Measurements from ENCODE around the gene KLHDC4.
A peak's percentile ranks its signal among the peaks of the same experiment; 100 is the strongest.
"Not testable (repeated sequence)": the region's sequence is repeated elsewhere in the genome, so short reads cannot be mapped to it uniquely, and the experiment has no call there.

Gene KLHDC4

GRCh38 chr16:87784812-87785211 lies 19.0 kb upstream of the KLHDC4 start:
- peaks cover 3% of the 10 kb centered on the region for H3K27me3 ChIP-seq (ENCODE audit: insufficient read depth, insufficient read length)
- DNase-seq (ENCODE audit: low read depth, low spot score): no peak
- peaks cover 5% of the 10 kb centered on the region for H3K4me1 ChIP-seq (ENCODE audit: insufficient read depth, insufficient read length)
- H3K9me3 ChIP-seq (ENCODE audit: insufficient read depth, low read length): no peaks in the 10 kb centered on the region
- no peak overlapping the region for H3K4me3 ChIP-seq (ENCODE audit: insufficient read length, low read depth)
- H3K36me3 ChIP-seq (ENCODE audit: insufficient read depth, insufficient read length, low read length): no peaks in the 10 kb centered on the region
- no peak for TF ChIP-seq YY1 (IDR thresholded peaks at IDR 0.05; ENCODE audit: insufficient read depth, insufficient read length)
- no peak for TF ChIP-seq ZNF274 (IDR thresholded peaks at IDR 0.05; ENCODE audit: low read depth, low read length)
- TF ChIP-seq SUZ12 (IDR thresholded peaks at IDR 0.05; ENCODE audit: extremely low read depth, insufficient read depth, insufficient read length): no peak
- H3K9ac ChIP-seq (ENCODE audit: insufficient read length, low read depth): no peak overlapping the region

- peaks cover 13% of the 10 kb centered on the region for H3K4me1 ChIP-seq (ENCODE audit: insufficient read depth, insufficient read length)
- no peak for DNase-seq (ENCODE audit: low read depth, low spot score)
- no peaks in the 10 kb centered on the region for H3K36me3 ChIP-seq (ENCODE audit: insufficient read depth, insufficient read length, low read length)
- H3K4me3 ChIP-seq (ENCODE audit: insufficient read length, low read depth): no peak overlapping the region
- H3K9ac ChIP-seq (ENCODE audit: insufficient read length, low read depth): no peak overlapping the region
- H3K27me3 ChIP-seq (ENCODE audit: insufficient read depth, insufficient read length): peaks cover 3% of the 10 kb centered on the region
- H3K9me3 ChIP-seq (ENCODE audit: insufficient read depth, low read length): no peaks in the 10 kb centered on the region
- TF ChIP-seq SUZ12 (IDR thresholded peaks at IDR 0.05; ENCODE audit: extremely low read depth, insufficient read depth, insufficient read length) (no peak), ZNF274 (IDR thresholded peaks at IDR 0.05; ENCODE audit: low read depth, low read length) (no peak), YY1 (IDR thresholded peaks at IDR 0.05; ENCODE audit: insufficient read depth, insufficient read length) (no peak)
Observed at GRCh38 chr16:87782033-87782432, 16.2 kb upstream of the KLHDC4 start.

DNA sequence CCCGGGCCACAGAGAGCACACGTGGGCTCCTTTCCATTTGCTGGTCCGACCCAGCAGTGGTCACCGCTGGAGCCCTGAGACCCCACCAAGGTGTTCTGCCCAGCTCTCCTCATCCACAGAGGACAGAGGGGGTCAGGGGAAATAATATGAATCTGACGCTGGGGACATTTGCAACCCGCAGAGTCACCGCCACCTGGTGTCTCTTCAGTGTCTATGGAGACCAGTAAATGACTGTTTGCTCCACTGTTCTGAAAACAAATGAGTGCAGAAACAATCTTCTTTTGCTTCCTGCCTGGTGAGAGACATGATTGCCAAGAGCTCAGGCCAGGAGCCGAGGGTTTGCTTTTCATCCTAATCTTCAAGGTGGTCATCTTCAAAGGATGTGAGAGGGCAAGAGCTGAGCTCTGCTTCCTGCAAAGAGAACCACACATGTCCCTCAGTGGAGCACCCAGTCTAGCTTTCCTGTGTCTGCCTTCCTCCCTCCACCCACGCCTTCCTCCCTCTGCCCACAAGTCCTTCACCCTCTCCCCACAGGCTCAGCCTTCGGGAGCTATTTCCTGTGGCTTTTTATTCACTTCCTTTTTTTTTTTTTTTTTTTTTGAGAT lies 14.7 kb upstream of the KLHDC4 start:
- no peak overlapping the region for H3K4me3 ChIP-seq (ENCODE audit: insufficient read length, low read depth)
- no peak for DNase-seq (ENCODE audit: low read depth, low spot score)
- H3K9ac ChIP-seq (ENCODE audit: insufficient read length, low read depth): no peak overlapping the region
- no peaks in the 10 kb centered on the region for H3K9me3 ChIP-seq (ENCODE audit: insufficient read depth, low read length)
- H3K4me1 ChIP-seq (ENCODE audit: insufficient read depth, insufficient read length): peaks cover 13% of the 10 kb centered on the region
- H3K36me3 ChIP-seq (ENCODE audit: insufficient read depth, insufficient read length, low read length): no peaks in the 10 kb centered on the region
- TF ChIP-seq ZNF274 (IDR thresholded peaks at IDR 0.05; ENCODE audit: low read depth, low read length) (no peak), SUZ12 (IDR thresholded peaks at IDR 0.05; ENCODE audit: extremely low read depth, insufficient read depth, insufficient read length) (no peak), YY1 (IDR thresholded peaks at IDR 0.05; ENCODE audit: insufficient read depth, insufficient read length) (no peak)
- H3K27me3 ChIP-seq (ENCODE audit: insufficient read depth, insufficient read length): peaks cover 3% of the 10 kb centered on the region

- Histone ChIP-seq H3K4me1 (ENCODE audit: insufficient read depth, insufficient read length) (peaks cover 8% of the 10 kb centered on the region), H3K9ac (ENCODE audit: insufficient read length, low read depth) (peak overlapping the region; percentile 58), H3K36me3 (ENCODE audit: insufficient read depth, insufficient read length, low read length) (no peaks in the 10 kb centered on the region), H3K9me3 (ENCODE audit: insufficient read depth, low read length) (no peaks in the 10 kb centered on the region), H3K4me3 (ENCODE audit: insufficient read length, low read depth) (no peak overlapping the region), H3K27me3 (ENCODE audit: insufficient read depth, insufficient read length) (peaks cover 3% of the 10 kb centered on the region)
- peak; percentile 95 for DNase-seq (ENCODE audit: low read depth, low spot score)
- TF ChIP-seq ZNF274 (IDR thresholded peaks at IDR 0.05; ENCODE audit: low read depth, low read length) (no peak), YY1 (IDR thresholded peaks at IDR 0.05; ENCODE audit: insufficient read depth, insufficient read length) (no peak), SUZ12 (IDR thresholded peaks at IDR 0.05; ENCODE audit: extremely low read depth, insufficient read depth, insufficient read length) (no peak)
Observed at GRCh38 chr16:87778830-87779579, 13.2 kb upstream of the KLHDC4 start.

DNA sequence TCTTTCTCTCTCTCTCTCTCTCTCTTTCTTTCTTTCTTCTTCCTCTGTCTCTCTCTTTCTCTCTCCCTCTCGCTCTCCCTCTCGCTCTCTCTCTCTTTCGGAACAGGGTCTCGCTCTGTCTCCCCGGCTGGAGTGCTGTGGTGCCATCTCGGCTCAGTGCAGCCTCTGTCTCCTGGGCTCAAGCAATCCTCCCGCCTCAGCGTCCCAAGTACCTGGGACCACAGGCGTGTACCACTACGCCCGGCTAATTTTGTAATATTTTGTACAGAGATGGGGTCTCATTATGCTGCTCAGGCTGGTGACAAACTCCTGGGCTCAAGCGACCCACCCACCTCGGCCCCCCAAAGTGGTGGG lies 12.7 kb upstream of the KLHDC4 start:
- TF ChIP-seq SUZ12 (IDR thresholded peaks at IDR 0.05; ENCODE audit: extremely low read depth, insufficient read depth, insufficient read length) (no peak), ZNF274 (IDR thresholded peaks at IDR 0.05; ENCODE audit: low read depth, low read length) (no peak), YY1 (IDR thresholded peaks at IDR 0.05; ENCODE audit: insufficient read depth, insufficient read length) (no peak)
- H3K27me3 ChIP-seq (ENCODE audit: insufficient read depth, insufficient read length): no peaks in the 10 kb centered on the region
- no peaks in the 10 kb centered on the region for H3K9me3 ChIP-seq (ENCODE audit: insufficient read depth, low read length)
- peaks cover 8% of the 10 kb centered on the region for H3K4me1 ChIP-seq (ENCODE audit: insufficient read depth, insufficient read length)
- H3K9ac ChIP-seq (ENCODE audit: insufficient read length, low read depth): peak overlapping the region; percentile 58
- no peak for DNase-seq (ENCODE audit: low read depth, low spot score)
- no peak overlapping the region for H3K4me3 ChIP-seq (ENCODE audit: insufficient read length, low read depth)
- no peaks in the 10 kb centered on the region for H3K36me3 ChIP-seq (ENCODE audit: insufficient read depth, insufficient read length, low read length)

DNA sequence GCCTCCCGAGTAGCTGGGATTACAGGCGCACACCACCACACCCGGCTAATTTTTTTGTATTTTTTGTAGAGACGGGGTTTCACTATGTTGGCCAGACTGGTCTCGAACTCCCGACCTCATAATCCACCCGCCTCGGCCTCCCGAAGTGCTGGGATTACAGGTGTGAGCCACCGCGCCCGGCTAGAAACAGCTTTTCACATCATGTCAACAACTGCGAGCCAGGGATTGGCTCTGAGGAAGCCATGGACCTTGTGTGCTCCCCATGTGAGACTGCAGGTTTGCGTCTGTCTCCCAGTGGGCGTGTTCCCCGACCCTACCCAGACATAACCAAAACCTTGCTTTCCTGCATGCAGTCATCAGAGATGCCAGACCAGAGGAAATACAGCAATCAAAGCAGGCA lies 8.1 kb upstream of the KLHDC4 start:
- not testable (repeated sequence) for H3K4me3 ChIP-seq (ENCODE audit: insufficient read length, low read depth); H3K36me3 ChIP-seq (ENCODE audit: insufficient read depth, insufficient read length, low read length); H3K4me1 ChIP-seq (ENCODE audit: insufficient read depth, insufficient read length); DNase-seq (ENCODE audit: low read depth, low spot score); H3K27me3 ChIP-seq (ENCODE audit: insufficient read depth, insufficient read length); H3K9me3 ChIP-seq (ENCODE audit: insufficient read depth, low read length); H3K9ac ChIP-seq (ENCODE audit: insufficient read length, low read depth)

GRCh38 chr16:87767456-87767855 lies 1.7 kb upstream of the KLHDC4 start:
- peaks cover 25% of the 10 kb centered on the region for H3K36me3 ChIP-seq (ENCODE audit: insufficient read depth, insufficient read length, low read length)
- H3K4me1 ChIP-seq (ENCODE audit: insufficient read depth, insufficient read length); H3K9me3 ChIP-seq (ENCODE audit: insufficient read depth, low read length); H3K4me3 ChIP-seq (ENCODE audit: insufficient read length, low read depth); H3K27me3 ChIP-seq (ENCODE audit: insufficient read depth, insufficient read length); H3K9ac ChIP-seq (ENCODE audit: insufficient read length, low read depth); DNase-seq (ENCODE audit: low read depth, low spot score): not testable (repeated sequence)

All from NT2/D1 (cell line).